RPMI7951 (cell line): ENCODE measurements around the gene IP6K3. TPM values are rescaled to one million over a fixed set of nuclear protein-coding genes. Genes with fewer than 3 reads are reported as not detected.

Experiments
- DNase-seq: peaks from one replicate; pipeline ENCODE4 v3.0.0-alpha.2; 2012; ENCODE audit warnings: low read depth
- total RNA-seq: library from RNA; depleted of rRNA; stranded (reverse); fragments of >200 nt; shearing (Covaris generic); gene quantifications from 2 replicates; pipeline ENCODE4 v1.2.3, GENCODE V29; 2014

The IP6K3 gene
- total RNA-seq, 1 experiment from 2014 or later: 0.36 TPM

GRCh38 chr6:33723371-33724085, 23.2 kb downstream of the IP6K3 start:
- no peak for DNase-seq

DNA sequence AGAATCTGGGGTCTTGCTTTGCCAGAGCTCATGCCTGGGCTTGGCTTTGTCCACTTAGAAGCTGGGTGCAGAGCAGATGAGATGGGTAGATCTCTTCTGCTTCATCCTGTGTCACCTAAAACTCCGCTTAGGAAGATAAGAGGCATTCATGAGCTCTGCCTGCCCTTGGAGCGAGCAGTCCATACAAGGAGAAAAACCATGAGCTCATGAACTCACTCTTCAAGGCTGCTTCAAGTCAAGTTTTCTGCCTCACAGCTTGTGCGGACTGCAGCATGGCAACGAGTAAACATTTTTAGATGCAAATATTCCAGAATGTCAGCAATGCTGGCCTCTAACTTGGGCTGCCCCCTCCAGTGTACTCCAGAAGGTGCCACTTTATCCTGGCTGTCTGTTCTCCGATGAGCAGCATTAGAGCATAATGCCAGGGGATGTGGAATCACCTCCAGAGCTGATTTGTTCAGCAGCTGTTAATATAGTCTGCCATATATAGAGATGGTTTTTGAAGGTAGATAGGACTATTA, 24.5 kb downstream of the IP6K3 start:
- DNase-seq: no peak

DNA sequence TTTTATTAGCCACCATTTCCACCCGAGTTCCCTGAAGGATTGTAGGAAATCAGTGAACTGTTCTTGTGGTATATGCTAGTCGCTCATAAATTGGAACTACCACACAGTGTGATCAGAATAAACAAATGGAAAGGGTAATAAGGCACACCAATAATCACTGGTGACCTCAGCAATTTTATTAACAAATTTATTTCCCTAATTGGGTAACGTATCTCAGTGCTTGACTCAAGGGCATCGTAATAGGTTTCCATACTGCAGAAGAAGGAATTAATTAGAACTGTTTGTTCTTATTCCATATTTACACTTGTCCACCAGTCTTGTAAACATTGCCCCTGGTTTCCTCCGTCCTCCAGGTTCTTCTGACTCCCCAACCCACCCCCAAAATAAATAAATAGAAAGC, 25.2 kb downstream of the IP6K3 start:
- DNase-seq: no peak

DNA sequence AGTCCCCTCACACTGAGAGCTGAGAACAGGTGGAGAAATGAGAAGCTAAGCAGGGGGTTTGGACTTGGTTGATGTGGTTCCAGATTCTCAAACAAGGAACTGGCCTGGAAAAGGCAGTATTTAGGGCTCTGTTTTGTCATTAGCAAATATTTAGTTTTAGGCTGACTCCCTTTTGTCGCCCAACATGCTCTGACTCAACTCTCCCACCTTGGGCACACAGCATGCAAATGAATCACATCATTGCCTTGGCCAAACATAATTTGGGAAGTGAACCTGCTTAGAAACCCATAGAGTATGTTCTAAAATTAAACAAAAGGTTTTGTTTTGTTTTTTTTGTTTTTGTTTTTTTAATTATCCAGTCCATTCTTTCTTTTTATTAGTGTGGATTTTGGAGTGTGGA, 25.7 kb downstream of the IP6K3 start:
- DNase-seq: no peak

GRCh38 chr6:33719326-33719987, 27.2 kb downstream of the IP6K3 start:
- DNase-seq: no peak

GRCh38 chr6:33718713-33719112, 28.0 kb downstream of the IP6K3 start:
- no peak for DNase-seq

DNA sequence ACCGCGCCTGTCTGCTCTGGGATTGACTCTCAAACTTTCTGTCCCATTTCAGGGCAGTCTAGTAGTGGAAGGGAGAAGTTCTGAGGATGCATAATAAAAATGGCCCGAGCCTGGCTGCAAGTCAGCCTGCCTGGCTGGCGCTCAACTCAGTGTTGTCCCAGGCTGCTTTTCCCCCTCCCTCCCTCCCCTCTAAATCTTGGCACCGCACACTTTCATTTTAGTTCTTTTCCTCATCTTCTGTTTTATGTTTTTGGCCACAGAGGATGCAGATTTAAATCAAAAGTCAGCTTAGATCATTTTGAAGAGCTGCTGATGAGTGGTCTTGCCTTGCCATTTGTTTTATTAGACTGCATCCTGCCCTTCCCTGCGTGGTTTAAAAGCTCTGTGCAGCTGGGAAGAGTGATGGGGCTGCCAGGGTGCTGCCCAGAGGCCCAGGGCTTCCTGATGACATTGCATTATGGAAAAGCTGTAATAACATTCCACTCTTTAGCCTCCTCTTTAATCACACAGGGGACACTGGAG, 28.7 kb downstream of the IP6K3 start:
- DNase-seq: no peak

DNA sequence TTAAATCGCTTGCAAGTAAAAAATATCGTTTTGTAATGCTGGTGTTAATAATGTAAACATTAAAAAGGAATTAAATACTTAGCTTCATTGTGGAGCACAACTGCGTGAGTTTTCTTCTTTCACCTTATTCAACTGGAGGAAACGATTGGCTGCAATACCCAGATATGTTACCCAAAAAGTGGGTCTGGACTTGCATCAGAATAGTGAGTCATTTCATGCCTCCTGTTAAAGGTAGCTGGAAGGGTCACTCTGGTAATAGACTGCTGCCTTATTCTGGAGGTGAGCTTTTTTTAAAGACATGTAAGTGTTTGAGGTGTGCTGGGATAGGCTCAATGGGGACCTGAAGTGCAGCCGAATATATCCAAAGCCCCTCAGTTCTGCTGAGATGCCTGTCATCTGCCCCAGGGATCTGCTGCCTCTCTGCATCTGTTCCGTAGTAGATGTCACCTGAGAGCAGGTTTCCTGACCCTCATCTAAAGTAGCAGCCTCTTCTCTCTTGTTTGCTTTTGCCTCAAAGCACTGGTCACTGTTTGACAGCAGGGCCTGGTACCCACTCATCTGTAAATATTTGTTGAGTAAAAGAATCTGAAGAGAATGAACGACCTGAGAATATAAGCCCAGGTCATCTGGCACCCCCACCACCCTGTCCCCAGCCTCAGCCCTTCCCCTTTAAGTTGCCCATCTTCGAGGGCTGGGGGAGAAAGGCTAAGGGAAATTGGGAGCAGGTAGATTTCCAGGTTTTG, 29.6 kb downstream of the IP6K3 start:
- DNase-seq: no peak

DNA sequence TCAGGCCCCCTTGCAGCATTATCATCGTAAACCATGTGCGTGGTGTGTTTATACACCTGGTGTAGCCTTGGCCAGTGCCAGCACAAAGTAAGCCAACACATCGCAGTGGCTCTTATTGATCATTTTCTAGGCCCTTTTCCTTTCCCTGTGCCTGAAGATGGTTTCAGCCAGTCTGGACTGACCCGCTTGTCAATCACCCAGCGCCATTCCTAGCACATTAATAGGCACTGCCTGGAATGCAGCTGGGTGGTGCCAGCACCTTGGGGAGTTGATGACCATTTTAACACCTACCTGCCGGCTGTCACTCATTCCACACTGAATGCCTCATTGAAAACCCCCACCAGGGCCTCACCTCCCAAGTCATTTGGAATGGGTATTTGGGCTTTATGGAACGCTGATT, 30.3 kb downstream of the IP6K3 start:
- no peak for DNase-seq

- DNase-seq: no peak
These were observed 32.2 kb downstream of the IP6K3 start for GRCh38 chr6:33714385-33715040.

DNA sequence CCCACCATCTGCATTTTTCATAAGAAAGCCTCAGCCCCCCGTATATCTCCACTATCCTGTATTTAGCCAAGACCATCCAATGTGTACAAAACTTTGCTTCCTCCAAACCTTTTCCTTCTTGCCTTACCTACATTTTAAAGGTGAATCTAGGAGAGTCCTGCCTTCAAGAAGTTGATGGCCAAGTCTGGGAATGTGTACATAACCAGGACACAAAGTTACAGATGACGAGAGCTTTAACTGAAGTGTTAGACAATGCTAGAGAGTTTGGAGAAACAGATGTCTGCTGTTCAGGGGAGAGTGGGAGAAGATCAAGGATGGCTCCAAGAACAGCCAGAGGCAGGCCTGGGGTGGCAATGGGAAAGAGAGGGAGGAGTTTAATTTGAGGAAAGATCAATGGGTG, 32.9 kb downstream of the IP6K3 start:
- no peak for DNase-seq

DNA sequence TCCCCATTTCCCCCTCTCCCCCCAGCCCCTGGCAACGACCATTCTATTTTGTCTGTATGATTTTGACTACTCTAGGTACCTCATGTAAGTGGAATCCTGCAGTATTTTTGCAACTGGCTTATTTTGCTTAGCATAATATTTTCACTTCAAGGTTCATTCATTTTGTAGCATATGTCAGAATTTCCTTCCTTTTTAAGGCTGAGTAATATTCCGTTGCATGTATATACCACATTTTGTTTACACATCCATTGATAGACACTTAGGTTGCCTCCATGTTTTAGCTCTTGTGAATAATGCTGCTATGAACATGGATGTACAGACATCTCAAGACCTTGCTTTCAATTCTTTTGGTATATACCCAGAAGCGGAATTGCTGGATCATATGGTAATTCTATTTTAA, 33.8 kb downstream of the IP6K3 start:
- no peak for DNase-seq

DNA sequence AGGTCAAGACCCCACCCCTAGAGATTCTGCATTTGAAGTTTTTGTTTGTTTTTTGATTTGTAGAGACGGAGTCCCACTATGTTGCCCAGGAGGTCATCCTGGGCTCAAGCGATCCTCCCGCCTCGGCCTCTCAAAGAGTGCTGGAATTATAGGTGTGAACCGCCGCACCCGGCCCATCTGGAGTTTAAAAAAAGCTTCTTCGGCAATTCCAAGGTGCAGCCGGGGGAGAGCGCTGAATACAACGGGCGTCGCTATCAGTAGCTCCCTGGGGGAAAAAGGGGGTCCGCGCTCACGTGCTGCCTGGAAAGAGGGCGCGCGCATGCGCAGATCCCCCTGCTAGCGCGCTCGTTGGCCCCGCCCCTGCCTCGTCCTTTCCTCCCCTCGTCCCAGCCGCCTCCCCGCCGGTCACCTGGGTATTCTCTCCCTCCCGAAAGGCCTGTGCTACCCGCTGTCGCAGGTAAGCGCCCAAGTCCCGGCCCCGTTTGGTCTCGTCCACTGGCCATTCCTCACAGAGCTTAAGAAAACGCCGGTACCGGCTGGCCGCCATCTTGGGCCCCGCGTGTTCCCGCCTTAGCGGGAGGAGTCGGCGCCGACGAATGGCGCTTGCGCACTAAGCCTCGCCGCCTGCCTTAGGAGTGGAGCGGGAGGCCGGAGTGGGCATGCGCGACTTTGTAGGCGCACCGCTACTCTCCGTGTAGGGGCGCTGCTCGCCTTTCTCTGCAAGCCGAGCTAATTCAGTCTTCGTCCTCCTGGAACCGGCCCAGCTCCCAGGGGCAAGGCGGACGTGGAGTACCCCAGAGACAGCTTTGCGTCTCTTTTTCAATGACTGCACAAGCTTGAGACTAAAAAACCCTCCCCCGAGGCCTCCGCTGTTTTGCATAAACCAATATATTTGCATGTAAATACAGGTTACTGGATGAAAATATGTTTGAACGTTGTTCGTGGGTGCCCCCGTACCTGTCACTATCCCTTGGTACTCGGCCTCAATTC, 35.3 kb downstream of the IP6K3 start, which contains the start of gene UQCC2:
TSS of gene UQCC2 (minus strand) at position 561 of the 990 bp plus-strand sequence. CDS start at position 547, 14 bp downstream.
- DNase-seq: peak; percentile 94

DNA sequence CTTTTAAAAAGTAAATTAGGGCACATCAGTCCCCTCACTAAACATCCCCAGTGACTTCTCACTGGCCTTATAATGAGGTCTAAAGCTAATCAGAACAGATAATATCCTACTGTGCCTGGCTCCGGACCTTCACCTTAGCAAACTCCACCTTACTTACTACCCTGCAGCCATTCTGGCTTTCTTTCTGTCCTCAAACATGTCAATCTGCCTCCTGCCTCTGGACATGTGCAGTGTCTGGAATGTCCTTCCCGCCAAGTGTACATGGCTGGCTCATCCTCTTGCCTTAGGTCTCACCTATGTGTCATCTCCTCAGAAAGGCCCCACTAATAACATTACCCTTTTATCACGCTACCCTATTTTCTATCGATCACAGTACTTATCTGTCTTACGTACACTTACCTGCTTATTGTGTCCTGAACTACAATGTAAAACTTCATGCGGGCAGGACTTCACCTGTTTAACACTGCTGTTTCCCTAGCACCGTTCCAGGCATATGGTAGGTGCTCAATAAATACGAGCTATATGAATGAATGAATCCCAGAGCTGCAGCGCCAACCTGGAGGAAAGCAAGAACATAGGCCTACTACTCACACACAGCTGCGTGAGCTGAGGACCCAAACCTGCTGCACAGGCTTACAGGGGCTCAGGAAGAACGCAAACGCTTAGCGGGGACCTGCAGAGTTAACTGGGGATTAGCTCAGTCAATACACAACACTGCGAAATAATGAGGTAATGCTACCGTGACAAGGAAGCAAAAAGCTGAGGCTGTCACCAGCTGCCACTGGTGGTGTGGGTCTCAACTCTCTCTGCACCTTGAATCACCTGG, 36.2 kb downstream of the IP6K3 start:
- no peak for DNase-seq

DNA sequence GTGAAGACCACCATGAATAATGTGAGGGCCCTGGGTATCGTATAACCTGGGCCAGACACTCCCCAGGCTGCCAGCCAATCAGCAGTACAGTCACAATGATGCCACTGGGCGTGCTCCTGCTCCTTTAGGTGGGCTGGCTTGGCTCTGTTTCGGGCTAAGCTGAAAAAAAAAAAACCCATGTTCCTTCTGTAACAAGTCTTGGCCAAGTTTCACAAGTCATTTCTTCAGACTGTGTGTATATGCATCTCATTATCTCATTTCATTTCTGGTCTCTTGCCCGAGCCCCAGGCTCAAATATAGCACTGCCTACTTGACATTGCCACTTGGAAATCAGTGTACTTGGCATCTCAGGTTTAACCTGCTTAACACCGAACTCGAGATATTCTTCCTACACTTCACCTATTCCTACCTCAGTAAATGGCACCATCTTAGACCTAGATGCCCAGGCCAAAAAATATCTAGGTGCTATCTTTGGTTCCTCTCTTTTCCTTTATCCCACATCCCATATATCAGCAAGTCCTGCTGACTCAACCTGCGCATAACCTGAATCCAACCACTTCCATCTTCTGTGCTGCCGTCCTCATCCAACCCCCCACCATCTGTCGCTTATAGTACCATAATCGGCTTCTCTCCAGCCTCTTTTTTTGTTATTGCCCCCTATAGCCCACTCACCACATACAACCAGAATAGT, 37.0 kb downstream of the IP6K3 start:
- no peak for DNase-seq

DNA sequence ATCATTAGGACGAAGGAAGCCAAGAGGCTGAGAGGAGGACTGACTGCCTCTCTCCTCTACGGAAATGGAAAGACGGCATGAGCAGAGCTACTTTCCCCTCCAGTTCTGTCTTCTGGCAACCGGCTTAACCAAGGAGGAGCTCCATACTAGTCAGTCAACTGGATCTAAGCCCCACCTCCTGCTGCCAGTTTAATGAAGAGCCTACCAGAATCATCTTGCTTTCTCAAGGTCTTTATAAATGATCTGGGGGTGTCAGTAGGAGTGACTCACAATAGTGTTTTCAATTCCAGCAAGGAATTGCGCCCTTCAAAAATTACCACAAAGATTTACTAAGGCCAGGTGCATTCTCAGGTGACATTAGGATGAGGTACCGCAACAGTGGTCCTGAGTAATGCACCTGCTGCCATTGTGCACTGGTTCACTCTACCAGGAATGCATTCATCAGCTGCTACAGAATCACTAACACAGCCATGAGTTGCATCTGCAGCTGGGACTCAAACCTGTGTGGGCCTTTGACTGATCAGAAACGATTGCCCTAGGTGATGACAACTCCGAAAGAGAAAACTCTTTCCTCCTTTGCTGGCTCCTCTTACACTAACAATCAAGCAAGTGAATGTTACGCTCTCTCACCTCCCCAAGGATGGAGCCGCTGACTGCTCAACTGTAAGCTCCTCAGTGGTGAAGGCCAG, 38.0 kb downstream of the IP6K3 start:
- no peak for DNase-seq

DNA sequence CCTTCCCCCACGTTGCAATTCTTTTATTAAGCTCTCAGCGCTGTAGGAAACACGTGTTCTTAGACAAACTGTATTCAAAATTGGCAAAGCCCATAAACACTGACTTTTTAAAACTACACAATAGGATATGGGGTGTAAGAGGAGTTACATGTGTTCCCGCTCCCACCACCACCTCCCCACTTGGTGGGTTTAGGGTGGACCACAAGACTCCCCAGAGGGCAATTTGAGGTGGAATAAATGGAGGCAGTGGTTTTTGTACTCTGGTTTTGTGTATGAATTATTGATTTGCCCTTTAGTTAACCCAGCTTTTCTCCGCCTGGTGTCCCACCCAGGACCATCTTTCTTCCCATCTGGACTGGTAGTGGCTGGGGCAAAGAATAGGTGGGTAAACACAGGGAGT, 38.9 kb downstream of the IP6K3 start:
- DNase-seq: no peak

DNA sequence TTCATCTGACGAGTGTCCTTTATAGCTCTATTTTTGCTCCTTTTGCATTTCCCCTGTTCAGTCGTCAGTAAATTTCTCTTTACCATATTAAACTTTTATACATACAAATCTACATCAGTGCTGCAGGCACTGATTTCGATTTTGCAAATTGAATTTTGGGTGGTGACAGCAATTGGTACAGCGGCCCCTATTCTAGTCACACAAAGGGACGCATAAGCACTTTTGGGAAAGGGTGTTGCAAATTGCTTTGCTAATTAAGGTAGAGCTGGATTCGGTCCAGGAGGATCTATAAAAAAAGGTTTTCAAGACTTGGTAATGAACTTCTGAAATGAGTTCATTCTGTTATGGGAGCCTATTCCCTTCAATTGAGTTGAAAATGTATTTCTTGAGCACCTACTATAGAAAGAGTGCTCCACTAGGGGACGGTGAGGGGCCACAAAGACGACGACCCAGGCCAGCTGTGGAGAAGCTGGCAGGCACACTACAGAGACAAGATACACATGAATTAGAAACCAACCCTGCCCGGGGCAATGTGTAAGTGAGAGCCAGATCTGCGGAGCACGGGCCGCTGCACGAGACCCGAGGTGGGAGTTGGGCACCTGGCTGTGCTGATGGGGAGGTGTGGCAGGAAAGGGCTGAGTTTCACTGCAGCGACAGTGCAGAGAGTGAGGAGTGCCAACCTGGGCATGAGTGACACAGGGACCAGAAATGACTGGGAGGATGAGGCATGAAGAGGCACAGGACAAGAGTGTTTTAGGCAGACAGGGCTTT, 40.6 kb downstream of the IP6K3 start:
- DNase-seq: no peak
